GM21381 (cell line): ENCODE data around the gene EYS.
"Not testable (repeated sequence)": the region's sequence is repeated elsewhere in the genome, so short reads cannot be mapped to it uniquely, and the experiment has no call there.

Experiments
- ATAC-seq: cut with Tn5 transposase; IDR thresholded peaks from one replicate; pipeline ENCODE4 v1.9.1; 2021; ENCODE audit warnings: mild to moderate bottlenecking, moderate library complexity; ENCODE audit not compliant: unreplicated experiment

EYS gene

DNA sequence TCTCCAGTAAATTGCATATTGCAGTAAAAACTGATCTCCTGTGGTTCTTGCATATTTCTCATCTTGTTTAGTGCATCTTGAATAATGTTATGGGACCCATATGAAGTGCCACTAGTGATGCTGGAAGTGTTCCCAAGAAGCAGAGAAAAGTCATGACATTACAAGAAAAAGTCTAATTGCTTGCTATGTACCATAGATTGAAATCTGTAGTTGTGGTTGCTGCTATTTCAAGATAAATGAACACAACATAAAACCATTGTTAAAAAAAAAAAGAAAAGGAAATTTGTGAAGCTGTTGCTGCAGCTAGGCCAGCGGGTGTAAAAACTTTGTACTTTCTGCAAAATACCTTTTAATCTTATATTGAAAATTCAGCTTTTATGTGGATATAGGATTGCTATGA, 1767.0 kb downstream of the EYS start:
- no peak for ATAC-seq

DNA sequence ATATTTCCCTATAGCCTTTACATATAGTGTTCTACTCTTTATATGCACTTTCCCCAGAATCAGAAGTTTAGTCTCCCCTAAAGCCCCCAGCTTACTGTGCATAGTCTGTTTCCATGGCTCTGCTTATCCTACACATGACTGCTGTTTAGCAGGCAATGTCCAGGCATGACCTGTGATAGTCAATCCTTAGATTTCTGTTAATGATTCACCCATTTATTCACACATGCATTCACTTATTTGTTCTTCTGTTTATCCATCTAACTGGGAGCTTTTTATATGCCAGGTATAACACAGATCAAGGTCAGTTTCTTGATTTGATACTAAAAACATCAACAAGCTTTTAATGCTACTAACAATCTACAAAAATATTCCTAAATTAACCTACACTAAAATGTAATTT, 1770.6 kb downstream of the EYS start:
- ATAC-seq, result no peak

DNA sequence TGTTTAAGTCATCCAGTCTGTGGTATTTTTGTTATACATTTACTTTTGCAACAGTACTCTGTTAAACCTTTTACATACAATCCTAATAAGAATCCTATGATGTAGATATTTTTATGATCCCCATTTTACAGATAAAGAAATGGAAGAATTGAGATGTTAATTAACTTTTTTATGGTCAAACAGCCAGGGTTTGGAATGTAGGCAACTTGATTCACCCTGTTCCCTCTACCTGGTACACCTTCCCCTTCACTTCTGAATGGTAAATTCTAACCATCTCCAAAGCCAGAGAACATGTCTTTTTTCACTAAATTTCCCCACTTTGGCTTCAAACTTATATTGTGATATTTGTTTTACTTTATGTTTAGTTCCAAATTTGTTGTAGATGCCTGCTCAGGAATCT, 1771.3 kb downstream of the EYS start:
- no peak for ATAC-seq

DNA sequence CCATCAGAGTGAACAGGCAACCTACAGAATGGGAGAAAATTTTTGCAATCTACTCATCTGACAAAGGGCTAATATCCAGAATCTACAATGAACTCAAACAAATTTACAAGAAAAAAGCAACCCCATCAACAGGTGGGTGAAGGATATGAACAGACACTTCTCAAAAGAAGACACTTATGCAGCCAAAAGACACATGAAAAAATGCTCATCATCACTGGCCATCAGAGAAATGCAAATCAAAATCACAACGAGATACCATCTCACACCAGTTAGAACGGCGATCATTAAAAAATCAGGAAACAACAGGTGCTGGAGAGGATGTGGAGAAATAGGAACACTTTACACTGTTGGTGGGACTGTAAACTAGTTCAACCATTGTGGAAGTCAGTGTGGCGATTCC, 1773.1 kb downstream of the EYS start:
- ATAC-seq, result not testable (repeated sequence)

DNA sequence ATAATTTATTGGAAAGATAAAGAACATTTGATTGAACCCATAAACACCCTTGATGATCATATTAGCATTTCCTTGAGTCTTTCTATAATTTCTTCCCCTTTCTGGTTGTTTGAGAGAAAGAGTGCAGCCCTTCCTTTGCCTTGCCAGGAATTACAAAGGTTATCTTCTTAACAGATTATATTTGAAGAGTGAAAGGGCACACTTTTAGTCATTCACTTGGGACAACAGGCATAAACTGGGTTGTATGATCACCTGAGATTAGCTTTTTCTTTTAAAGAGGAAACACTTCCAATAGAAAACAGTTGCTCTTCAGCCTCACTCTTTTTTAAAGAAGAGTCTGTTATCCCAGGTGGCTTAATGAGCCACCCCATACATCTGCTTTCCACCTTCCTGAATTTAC, 1776.2 kb downstream of the EYS start:
- ATAC-seq, result no peak

DNA sequence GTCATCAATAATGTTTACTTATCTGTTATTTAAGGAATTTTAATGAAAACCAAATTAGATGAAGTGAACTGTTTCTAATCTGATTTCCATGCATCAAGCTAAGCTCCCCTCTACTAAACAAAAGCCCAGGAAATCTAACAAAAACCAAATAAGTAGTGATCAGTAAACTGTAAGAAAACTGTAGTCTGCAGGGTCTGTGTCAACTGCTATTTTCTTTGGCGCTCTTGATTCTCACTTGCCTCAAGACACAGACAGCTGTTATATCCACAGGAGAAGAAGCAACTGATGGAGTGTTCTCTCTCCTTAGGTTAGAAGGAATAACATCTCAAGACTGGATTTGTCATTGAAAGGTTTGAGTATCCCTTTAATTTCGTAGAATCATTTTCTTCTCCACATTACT, 1777.9 kb downstream of the EYS start:
- no peak for ATAC-seq

DNA sequence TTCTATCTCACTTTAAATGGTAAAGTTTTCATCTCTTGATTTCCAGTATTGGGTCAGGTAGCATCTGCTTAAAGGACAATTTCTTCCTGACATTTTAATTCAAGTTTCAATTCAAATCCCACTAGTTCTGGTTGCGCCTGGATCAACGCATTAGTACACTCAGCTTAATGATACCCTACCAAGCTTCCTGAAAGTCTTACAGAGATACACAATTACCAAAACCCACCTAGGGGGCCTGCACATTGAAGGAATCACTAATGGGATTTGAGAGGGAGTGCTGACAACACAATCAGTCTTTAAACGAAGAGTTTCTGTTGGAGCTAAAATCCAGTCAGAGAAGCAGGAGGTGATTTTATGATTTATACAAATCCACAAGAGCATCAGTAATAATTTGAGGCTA, 1778.4 kb downstream of the EYS start:
- ATAC-seq, result no peak

DNA sequence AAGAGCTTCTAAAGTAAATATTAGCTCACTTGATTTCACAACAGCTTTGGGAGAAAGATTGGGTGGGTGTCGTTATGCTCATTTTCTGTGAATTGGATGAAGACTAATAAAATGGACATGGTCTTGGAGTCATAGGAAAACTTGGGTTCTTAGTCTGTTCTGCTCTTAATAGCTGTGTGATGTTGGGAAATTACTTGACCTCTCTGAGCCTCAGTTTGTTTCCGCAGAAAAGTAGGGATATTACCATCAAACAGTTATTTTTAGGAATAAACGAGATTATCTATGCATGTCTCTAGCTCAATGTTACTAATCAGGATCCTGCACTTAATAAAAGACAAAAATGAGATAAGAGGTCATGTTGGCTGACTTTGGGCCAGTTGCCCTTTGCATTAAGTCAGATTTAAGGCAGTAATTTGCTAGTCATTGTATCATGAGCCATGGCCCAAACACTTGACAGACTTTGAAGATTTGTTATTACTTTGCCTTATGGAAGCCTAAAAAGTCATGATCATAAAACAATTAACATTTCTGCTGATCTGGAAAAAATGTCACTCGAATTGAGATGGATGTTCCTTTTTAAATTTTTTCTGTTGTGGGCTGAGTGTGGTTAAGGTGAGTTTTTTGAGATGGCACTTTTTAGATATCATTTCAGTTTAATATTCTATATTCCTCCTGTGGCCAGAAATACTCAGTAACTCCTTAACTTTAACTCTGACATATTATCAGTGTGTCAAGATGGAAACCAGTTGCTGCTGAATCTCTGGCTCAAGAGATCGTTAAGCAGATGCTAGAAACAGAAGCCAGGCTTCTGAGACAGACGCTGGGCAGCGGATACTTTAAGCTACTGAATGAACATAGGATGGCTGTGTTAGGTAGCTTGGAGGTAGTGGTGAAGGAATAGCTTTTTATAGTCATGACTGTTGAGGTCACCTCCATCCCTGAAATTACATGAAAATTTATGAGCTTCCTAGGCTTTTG, 1779.8 kb downstream of the EYS start:
- ATAC-seq, result no peak

DNA sequence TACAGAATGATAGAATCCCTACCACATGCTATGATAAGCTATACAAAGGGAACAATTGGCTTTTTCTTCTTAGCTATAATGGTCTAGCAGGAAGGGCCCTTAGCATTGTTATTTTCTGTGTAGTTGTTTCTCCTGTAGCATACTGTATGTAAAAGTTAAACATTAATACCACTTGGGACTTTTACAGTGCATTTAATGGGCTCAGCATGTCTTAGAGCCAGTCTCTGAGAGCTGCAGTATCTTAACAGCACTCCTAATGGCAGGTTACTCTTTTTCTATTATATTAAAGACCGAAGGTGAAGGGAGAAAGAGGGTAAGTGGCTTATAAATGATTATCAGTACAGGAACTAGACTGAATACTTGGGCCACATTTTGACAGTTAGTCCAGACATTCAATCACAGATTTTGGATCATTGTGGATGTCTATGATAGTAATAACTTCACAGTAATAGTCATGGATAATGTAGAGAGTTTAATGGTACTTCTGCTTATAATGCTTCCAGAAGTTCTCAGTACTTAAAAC, 1780.7 kb downstream of the EYS start:
- ATAC-seq, result no peak

DNA sequence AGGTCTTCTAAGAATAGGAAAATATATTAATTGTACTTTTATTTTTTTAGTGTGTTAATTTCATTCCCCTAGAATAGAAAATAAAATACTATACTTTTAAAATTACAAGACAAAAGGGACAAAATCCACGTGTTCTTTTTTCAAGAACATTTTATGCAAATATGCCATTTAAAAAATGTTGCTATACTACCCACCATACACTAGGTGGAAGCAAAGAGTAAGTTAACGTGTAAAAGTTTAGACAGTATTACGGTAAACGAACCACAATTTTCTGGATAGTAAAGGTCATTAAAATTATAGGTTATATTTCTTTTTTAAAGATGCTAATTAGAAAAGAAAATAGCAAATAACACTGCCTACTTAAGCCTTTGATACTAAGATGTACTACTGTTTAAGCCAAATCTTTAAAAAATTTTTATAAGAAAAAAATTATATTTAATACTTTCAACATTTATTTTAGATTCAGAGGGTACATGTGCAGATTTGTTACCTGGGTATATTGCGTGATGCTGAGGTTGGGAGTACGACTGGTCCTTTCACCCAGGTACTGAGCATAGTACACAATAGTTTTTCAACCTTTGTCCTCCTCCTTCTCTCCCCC, 1783.8 kb downstream of the EYS start:
- ATAC-seq, result peak; percentile 70

DNA sequence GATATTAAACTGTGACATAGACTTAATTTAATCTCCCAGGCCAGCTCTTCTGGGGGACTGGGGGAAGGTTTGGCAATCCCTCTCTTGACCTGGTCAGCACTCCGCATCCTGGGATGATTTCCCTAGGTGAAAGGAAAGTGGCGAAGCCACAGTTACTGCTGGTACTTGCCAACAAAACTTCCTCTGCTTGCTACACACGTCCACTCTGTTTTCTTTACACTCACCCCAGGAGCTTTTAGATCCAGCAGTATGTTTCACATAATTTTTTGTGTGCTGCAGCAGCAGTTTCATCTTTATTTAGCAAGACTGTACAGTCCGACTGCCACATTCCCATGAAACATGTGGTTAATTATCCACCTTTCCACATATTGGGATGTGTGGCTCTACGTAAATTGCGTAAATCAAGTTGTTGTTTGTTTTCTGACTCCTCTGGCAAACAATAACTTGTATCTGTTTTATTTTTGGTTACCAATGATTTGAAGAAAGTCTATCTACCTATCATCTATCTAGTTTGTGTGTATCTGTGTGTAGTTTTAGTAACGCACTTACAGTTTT, 1787.4 kb downstream of the EYS start:
- ATAC-seq, result no peak

DNA sequence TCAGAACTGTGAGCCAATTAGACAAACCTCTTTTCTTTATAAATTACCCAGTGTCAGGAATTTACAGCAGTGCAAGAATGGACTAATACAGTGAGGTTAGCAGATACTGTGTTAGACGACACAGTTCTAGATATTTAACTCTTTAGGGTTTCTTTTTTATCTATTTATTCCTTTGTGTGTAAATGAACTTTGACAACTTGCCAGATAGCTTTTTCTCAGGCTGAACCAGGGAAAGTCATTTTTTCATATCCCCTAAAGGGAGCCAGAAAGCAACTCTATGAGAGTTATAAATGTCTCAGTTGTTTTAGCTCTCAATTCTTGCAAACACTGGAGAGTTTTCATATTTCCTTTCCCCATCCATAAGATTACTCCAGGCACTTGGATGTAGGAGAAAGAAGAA, 1794.1 kb downstream of the EYS start:
- ATAC-seq, result no peak

DNA sequence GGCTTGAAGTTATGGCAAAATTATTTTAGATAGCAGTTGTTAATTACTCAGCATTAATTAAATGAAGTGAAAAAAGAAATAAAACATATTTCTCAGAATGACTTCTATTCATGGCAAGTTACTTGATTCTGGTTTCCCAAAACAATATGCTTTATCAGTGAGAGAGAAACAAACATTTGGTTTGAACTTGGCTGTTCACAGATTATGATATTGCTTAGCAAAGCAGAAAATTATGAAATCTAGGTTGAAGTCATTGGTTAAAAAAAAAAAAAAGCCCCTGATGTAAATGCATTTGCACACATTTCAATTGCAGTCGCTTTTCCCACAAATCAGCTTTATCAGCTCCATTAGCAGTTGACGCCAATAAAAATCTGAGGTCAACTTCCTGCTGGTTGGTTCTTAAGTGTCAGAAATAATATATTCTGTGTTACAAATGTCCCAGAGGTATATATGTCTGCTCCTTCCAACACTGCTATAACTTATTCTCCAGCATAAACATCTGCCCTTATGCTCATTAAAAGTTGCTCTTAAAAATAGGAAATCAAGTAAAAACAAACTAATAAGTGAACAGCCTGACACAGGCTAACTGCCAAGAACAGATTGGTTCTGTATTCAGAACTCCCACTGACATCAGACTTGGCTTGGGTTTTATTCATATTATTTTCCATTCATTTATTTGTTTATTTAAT, 1796.0 kb downstream of the EYS start:
- no peak for ATAC-seq

DNA sequence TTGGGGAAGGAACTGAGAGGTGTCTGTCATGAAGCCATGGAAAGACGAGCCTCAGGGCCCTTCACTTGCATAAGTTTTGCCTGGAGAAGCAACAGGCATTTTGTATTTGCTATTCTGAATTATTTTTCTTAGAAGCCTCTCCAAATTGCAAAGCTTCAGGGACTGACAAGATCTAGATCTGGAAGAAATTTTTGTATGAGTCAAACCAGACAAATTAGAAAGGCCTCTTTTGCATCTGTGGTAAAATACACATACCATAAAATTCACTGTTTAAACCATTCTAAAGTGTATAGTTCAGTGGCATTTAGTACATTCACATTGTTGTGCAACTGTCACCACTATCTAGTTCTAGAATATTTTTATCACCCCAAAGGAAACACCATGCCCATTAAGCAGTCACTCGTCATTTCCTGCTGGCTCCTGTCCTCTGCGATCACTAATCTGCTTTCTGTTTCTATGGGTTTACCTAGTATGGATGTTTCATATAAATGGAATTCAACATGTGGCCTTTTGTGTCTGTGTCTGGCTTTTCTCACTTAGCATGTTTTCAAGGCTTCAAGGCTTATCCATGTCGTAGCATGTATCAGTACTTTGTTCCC, 1802.3 kb downstream of the EYS start:
- ATAC-seq, result no peak

DNA sequence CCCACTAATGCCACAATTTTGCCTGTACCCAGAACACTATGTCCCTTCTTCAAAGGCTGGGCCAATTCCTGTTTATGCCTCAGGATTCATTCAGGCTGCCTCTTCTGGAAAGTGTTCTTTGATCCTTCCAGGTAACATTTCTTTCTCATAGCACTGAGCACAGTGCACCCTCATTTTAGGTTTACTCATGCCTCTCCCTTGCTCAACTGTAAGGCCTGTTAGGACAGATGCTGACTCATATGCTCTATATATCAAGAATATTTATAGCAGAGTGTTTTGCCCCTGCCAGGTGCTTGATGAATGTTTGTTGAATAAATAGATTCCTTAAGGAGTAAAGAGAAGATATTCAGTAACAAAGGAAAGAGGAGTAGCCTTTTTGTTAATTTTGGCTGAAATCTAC, 1807.5 kb downstream of the EYS start:
- ATAC-seq, result no peak

DNA sequence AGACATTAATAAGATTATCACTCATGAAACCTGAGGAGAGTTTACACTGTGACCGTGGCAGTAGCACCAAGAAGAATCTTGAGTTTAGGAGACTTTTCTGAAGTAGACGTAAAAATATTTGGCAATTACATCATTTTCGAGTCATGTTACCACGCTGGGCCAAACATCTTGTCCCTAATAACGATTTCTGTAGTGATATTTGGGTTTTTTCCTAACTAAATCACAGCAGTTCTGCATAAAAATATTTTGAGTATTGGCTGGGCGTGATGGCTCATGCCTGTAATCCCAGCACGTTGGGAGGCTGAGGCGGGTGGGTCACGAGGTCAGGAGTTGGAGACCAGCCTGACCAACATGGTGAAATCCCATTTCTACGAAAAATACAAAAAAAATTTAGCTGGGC, 1809.1 kb downstream of the EYS start:
- no peak for ATAC-seq

DNA sequence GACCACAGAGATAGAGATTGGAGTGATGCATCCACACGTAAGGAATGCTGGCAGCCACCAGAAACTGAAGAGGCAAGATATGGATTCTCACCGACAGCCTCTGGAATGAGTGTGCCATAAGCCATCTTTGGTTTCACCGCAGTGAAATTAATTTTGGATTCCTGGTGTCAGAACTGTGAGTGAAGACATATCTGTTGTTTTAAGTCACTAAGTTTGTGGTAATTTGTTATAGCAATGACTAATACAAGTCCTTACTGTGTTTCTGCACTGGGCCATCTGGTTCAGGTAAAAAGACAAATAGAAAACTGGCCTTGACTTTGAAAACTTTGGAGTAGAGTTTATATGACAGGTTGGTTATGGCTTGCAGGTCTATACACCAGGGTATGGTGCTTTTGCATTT, 1809.6 kb downstream of the EYS start:
- ATAC-seq, result no peak

DNA sequence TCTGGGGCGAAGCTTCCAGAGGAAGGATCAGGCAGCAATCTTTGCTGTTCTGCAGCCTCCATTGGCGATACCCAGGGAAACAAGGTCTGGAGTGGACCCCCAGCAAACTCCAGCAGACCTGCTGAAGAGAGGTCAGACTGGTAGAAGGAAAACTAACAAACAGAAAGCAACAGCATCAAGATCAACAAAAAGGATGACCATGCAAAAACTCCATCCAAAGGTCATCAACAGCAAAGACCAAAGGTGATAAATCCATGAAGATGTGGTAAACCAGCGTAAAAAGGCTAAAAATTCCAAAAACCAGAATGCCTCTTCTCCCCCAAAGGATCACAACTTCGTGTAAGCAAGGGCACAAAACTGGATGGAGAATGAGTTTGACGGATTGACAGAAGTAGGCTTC, 1818.6 kb downstream of the EYS start:
- no peak for ATAC-seq

DNA sequence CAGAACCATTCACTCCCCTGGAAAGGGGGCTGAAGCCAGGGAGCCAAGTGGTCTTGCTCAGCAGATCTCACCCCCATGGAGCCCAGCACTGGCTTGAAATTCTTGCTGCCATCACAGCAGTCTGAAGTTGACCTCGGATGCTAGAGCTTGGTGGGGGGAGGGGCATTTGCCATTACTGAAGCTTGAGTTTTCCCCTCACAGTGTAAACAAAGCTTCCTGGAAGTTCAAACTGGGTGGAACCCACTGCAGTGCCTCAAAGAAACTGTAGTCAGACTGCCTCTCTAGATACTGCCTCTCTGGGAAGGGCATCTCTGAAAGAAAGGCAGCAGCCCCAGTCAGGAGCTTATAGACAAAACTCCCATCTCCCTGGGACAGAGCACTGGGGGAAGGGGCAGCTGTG, 1819.2 kb downstream of the EYS start:
- not testable (repeated sequence) for ATAC-seq

DNA sequence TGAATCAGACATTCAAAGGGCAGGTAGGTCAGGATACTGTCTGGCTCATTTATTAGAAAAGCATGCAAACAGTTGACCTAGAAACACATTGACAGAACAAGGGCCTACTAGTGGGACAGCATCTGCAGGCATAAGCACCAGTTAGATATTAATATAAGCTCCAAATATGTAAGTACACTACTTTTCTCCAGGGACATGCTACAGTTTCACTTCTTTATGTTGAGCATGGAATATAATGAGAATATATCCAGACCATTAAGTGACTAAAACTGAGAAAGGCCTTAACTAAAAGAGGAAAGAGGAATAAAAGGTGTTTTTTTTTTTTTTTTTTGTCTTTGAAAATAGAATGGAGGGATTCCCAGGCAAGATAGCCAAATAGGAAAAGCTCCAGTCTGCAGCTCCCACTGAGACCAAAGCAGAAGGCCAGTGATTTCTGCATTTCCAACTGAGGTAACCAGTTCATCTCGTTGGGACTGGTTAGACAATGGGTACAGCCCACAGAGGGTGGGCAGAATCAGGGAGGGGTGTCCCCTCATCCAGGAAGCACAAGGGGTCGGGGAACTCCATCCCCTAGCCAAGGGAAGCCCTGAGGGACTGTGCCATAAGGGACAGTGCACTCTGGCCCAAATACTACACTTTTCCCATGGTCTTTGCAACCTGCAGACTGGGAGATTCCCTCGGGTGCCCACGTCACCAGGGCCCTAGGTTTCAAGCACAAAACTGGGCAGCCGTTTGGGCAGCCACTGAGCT, 1819.8 kb downstream of the EYS start:
- ATAC-seq, result no peak
